PC-9 (cell line): ENCODE data around the gene DVL1. TPM values are rescaled to one million over a fixed set of nuclear protein-coding genes. Genes with fewer than 3 reads are reported as not detected.

ENCODE experiments used
- BruUV-seq: library from RNA; stranded (reverse); fragments of 400-500 nt; replicated peaks from 2 replicates; lab custom pipeline; 2021; lab: Mats Ljungman, UMichigan
- CTCF ChIA-PET: fragments of 300-600 bp; sonication (Branson Sonifier 250); formaldehyde crosslinking; loops from one replicate; lab custom pipeline; 2022; ENCODE audit warnings: antibody characterized with exemption; lab: Charles Lee
- POLR2A ChIA-PET: fragments of 300-600 bp; sonication (Branson Sonifier 250); formaldehyde crosslinking; loops from one replicate; lab custom pipeline; 2022; ENCODE audit warnings: antibody characterized with exemption; ENCODE audit not compliant: unreplicated experiment; lab: Charles Lee
- DNase-seq, 2 experiments: peaks; one replicate each; pipeline versions ENCODE4 v3.0.0 to v3.0.0-alpha.2; 2015 to 2022; ENCODE audit warnings: mixed read lengths in 1 of 2
- H2AFZ ChIP-seq: fragments of 200-600 bp; sonication (generic); 2 replicates; pipeline ENCODE4 v1.8.1; 2017; ENCODE audit warnings: antibody characterized with exemption
- H3F3A ChIP-seq: fragments of 200-600 bp; sonication (generic); 2 replicates; pipeline ENCODE4 v1.8.1; 2017; ENCODE audit warnings: antibody characterized with exemption, mild to moderate bottlenecking, low read depth; ENCODE audit not compliant: insufficient read depth
- H3K27ac ChIP-seq: fragments of 200-600 bp; sonication (generic); 2 replicates; pipeline ENCODE4 v1.6.1; 2016; ENCODE audit warnings: mixed run types
- H3K27me3 ChIP-seq: fragments of 200-600 bp; sonication (generic); 2 replicates; pipeline ENCODE4 v1.6.1; 2016; ENCODE audit warnings: low read depth, mixed run types; ENCODE audit not compliant: insufficient read depth
- H3K36me3 ChIP-seq: fragments of 200-600 bp; sonication (generic); 2 replicates; pipeline ENCODE4 v1.6.1; 2016; ENCODE audit warnings: low read depth, mixed run types
- H3K4me1 ChIP-seq: fragments of 200-600 bp; sonication (generic); replicated peaks from 2 replicates; pipeline ENCODE4 v1.6.1; 2016; ENCODE audit warnings: mixed run types; ENCODE audit not compliant: insufficient read depth
- H3K4me2 ChIP-seq: fragments of 200-600 bp; sonication (generic); 2 replicates; pipeline ENCODE4 v1.6.1; 2017; ENCODE audit warnings: mixed run types
- H3K4me3 ChIP-seq: fragments of 200-600 bp; sonication (generic); 2 replicates; pipeline ENCODE4 v1.6.1; 2016; ENCODE audit warnings: mixed run types
- H3K79me2 ChIP-seq: fragments of 200-600 bp; sonication (generic); 2 replicates; pipeline ENCODE4 v1.6.1; 2017; ENCODE audit warnings: low read depth, mixed run types
- H3K9me2 ChIP-seq: fragments of 200-600 bp; sonication (generic); 2 replicates; pipeline ENCODE4 v1.8.1; 2017; ENCODE audit warnings: mild to moderate bottlenecking; ENCODE audit not compliant: insufficient read depth
- H3K9me3 ChIP-seq: fragments of 200-600 bp; sonication (generic); 2 replicates; pipeline ENCODE4 v1.8.1; 2016; ENCODE audit warnings: low read depth; ENCODE audit not compliant: insufficient read depth
- H4K20me1 ChIP-seq: fragments of 200-600 bp; sonication (generic); 2 replicates; pipeline ENCODE4 v1.8.1; 2017; ENCODE audit not compliant: insufficient read depth
- EZH2 ChIP-seq: fragments of 200-600 bp; sonication (generic); IDR thresholded peaks from 2 replicates; pipeline ENCODE4 v1.8.0; 2017; ENCODE audit warnings: antibody characterized with exemption, low read depth
- intact Hi-C: fragments of 100-400 bp; cut with micrococcal nuclease; formaldehyde crosslinking; loops from one replicate; pipeline ENCODE4 v1.10.0; 2022; ENCODE audit not compliant: unreplicated experiment
- total RNA-seq: library from RNA; stranded (reverse); gene quantifications from 2 replicates; pipeline ENCODE4 v1.2.3, GENCODE V29; 2021
- TF ChIP-seq, protein P1 (sequence below): fragments of 200-600 bp; sonication (generic); conservative IDR thresholded peaks from 2 replicates; pipeline ENCODE4 v1.6.1; 2017; ENCODE audit warnings: mixed run types, antibody characterized with exemption, mild to moderate bottlenecking, moderate library complexity

The DVL1 gene
- total RNA-seq, 1 experiment from 2014 or later: 95.8 TPM

DNA sequence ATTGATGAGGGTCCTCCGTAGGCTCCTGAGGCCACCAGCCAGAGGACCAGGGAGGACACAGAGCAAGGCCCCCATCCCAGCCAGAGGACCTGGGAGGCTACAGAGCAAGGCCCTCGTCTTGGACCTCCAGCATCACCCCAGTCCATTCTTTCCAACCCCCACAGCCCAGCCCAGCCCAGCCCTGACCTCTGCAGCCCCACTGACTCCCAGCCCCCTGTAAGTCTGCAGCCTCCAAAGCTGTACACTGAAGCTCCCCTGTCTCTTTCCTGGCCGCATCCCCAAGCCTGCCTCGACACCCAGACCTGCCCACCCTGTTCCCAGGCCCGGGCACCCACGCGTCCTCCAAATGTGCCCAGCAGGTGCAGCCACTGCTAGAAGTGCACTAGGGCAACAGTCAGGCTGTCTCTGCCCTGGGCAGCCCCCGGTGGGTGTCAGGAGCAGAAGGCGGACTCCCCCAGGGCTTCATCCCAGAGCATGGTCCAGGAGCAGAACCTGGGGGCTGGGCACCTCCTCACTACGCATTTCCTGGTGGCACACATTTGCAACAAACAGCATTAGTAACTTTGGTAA, 2.1 kb downstream of the DVL1 start:
- Histone ChIP-seq H3K79me2 (peaks cover 58% of the 10 kb centered on the region), H3K9me3 (no peaks in the 10 kb centered on the region), H3K4me2 (peak overlapping the region; percentile 93), H4K20me1 (no peaks in the 10 kb centered on the region), H2AFZ (no peak overlapping the region), H3K27me3 (no peaks in the 10 kb centered on the region), H3F3A (peaks cover 62% of the 10 kb centered on the region), H3K9me2 (no peaks in the 10 kb centered on the region), H3K27ac (peak overlapping the region; percentile 92), H3K4me1 (peaks cover 55% of the 10 kb centered on the region), H3K4me3 (peak overlapping the region; percentile 85), H3K36me3 (peaks cover under 1% of the 10 kb centered on the region; the same call in 1 of the 2 replicates)
- intact Hi-C loops: loop anchor here (5.0 to 10.0 kb wide), 2 partner anchors 75 to 88 kb away; partner anchors contain the start of genes UBE2J2 and VWA1
- TF ChIP-seq, protein P1, sequence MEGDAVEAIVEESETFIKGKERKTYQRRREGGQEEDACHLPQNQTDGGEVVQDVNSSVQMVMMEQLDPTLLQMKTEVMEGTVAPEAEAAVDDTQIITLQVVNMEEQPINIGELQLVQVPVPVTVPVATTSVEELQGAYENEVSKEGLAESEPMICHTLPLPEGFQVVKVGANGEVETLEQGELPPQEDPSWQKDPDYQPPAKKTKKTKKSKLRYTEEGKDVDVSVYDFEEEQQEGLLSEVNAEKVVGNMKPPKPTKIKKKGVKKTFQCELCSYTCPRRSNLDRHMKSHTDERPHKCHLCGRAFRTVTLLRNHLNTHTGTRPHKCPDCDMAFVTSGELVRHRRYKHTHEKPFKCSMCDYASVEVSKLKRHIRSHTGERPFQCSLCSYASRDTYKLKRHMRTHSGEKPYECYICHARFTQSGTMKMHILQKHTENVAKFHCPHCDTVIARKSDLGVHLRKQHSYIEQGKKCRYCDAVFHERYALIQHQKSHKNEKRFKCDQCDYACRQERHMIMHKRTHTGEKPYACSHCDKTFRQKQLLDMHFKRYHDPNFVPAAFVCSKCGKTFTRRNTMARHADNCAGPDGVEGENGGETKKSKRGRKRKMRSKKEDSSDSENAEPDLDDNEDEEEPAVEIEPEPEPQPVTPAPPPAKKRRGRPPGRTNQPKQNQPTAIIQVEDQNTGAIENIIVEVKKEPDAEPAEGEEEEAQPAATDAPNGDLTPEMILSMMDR: no peak
- TF ChIP-seq EZH2: no peak
- DNase-seq: no peak
- POLR2A ChIA-PET: interaction anchor here (0.5 to 0.7 kb wide), 2 partner anchors 204 to 339 kb away, joined by 3 to 5 read pairs; no protein-coding TSS in a partner anchor
- CTCF ChIA-PET: no interaction called here
- no TSS peak for BruUV-seq

DNA sequence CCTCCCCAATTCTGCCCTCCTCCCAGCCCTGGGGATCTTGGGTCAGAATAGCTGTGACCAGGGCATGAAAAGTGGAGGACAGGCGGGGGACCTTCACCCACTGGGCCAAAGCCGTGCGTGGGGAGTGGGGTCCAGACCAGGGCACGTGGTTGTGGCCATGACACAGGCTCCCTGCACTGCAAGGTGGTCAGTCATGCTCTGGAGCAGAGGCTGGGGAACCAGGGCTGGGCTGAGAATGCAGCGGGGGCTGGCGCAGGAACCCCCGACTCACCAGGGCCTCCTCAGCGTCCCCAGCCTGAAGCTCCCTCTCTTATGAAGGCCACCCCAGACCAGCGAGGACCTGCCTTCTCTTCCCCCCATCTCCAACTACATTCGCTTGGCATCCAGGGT, 2.7 kb downstream of the DVL1 start:
- no peaks in the 10 kb centered on the region for H3K27me3 ChIP-seq
- peaks cover 61% of the 10 kb centered on the region for H3F3A ChIP-seq
- ChIA-PET POLR2A (no interaction called here), CTCF (no interaction called here)
- peaks cover 53% of the 10 kb centered on the region for H3K4me1 ChIP-seq
- H3K36me3 ChIP-seq: peaks cover 7% of the 10 kb centered on the region; the same call in 1 of the 2 replicates
- H3K9me2 ChIP-seq: no peaks in the 10 kb centered on the region
- no peak for DNase-seq
- peak overlapping the region; percentile 92 for H3K27ac ChIP-seq
- H3K79me2 ChIP-seq: peaks cover 64% of the 10 kb centered on the region
- H3K4me2 ChIP-seq: peak overlapping the region; percentile 93
- no peaks in the 10 kb centered on the region for H4K20me1 ChIP-seq
- intact Hi-C loops: loop anchor here (5.0 to 10.0 kb wide), 2 partner anchors 74 to 88 kb away; partner anchors contain the start of genes UBE2J2 and VWA1
- TF ChIP-seq EZH2: no peak
- TF ChIP-seq, protein P1: no peak
- BruUV-seq: no TSS peak
- H2AFZ ChIP-seq: no peak overlapping the region
- peak overlapping the region; percentile 85 for H3K4me3 ChIP-seq
- no peaks in the 10 kb centered on the region for H3K9me3 ChIP-seq

DNA sequence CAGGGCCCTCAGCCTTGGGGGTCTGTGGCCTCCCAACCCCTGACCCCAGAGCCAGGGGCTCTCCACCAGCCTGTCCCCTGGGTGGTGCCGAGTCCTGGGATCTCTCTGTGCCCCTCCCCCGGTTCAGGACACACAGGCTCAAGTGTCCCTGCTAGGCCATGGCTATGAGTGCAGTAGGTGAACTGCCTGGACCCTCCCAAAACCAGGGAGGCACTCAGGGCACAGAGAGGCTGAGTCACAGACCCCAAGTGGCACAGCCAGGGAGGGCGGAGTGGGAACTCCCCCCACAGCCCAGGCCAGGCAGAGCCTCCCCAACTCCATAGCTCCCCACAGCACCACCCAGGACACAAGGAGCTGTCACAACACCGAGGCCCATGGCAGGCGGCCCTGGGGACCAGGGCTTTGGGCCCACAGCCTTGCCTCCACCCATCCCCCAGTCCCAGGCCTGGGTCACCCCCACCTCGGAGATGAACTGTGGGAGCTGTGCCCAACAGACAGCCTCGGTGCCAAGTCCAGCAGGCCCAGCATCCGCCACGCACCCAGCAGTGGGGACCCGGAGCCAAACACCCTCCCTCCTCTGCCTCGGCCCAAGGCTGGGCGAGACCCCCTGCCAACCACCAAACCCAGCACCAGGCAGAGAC, 3.2 kb downstream of the DVL1 start:
- TF ChIP-seq, protein P1: no peak
- TF ChIP-seq EZH2: no peak
- ChIA-PET CTCF (no interaction called here), POLR2A (no interaction called here)
- intact Hi-C loops: loop anchor here (2.0 to 10.0 kb wide), 4 partner anchors 15 to 89 kb away; partner anchors contain the start of genes TAS1R3, UBE2J2 and VWA1
- Histone ChIP-seq H3K9me3 (no peaks in the 10 kb centered on the region), H3K4me2 (peak overlapping the region; percentile 93), H3K27me3 (no peaks in the 10 kb centered on the region), H2AFZ (no peak overlapping the region), H3K79me2 (peaks cover 68% of the 10 kb centered on the region), H3K4me3 (peak overlapping the region; percentile 85), H3F3A (peaks cover 65% of the 10 kb centered on the region), H4K20me1 (no peaks in the 10 kb centered on the region), H3K4me1 (peaks cover 51% of the 10 kb centered on the region), H3K36me3 (peaks cover 10% of the 10 kb centered on the region; the same call in 1 of the 2 replicates), H3K27ac (peak overlapping the region; percentile 92), H3K9me2 (no peaks in the 10 kb centered on the region)
- TSS peak; percentile 25 for BruUV-seq
- no peak for DNase-seq
